Lung (tissue), 12 donors: ENCODE data around the gene CEBPE. TPM values are rescaled to one million over a fixed set of nuclear protein-coding genes. Genes with fewer than 3 reads are reported as not detected.

ENCODE experiments used
- ATAC-seq: fragments of 200-7000 bp; cut with Tn5 transposase; one replicate; pipeline ENCODE4 v1.9.1; 2020; ENCODE audit warnings: moderate number of reproducible peaks; ENCODE audit not compliant: insufficient read depth, low FRiP score
- DNase-seq, 3 donors: peaks; one replicate each; pipeline ENCODE4 v3.0.0-alpha.2; 2013 to 2017
- H3K27ac ChIP-seq, 2 donors: one replicate each; pipeline ENCODE4 v1.5.1; 2013; ENCODE audit warnings: mild to moderate bottlenecking in 2 of 2, moderate library complexity in 2 of 2, control low read depth in 1 of 2, inconsistent platforms in 1 of 2, low read depth in 1 of 2, low read length in 1 of 2
- H3K27me3 ChIP-seq, 3 donors: one replicate each; pipeline ENCODE4 v1.5.1; 2013; ENCODE audit warnings: low read length in 2 of 3; ENCODE audit not compliant: control insufficient read depth in 3 of 3, insufficient read depth in 3 of 3
- H3K36me3 ChIP-seq, 4 donors: one replicate each; pipeline ENCODE4 v1.5.1; 2013; ENCODE audit warnings: low read length in 4 of 4, mild to moderate bottlenecking in 1 of 4, moderate library complexity in 1 of 4; ENCODE audit not compliant: control insufficient read depth in 4 of 4, insufficient read depth in 4 of 4
- H3K4me1 ChIP-seq, 5 donors: one replicate each; pipeline ENCODE4 v1.5.1; 2013; ENCODE audit warnings: low read length in 5 of 5, mild to moderate bottlenecking in 2 of 5, moderate library complexity in 1 of 5; ENCODE audit not compliant: control insufficient read depth in 5 of 5, insufficient read depth in 5 of 5
- H3K4me3 ChIP-seq: one replicate; pipeline ENCODE4 v1.5.1; 2013; ENCODE audit warnings: mild to moderate bottlenecking, control low read depth, moderate library complexity
- H3K9ac ChIP-seq, 2 donors: one replicate each; pipeline ENCODE4 v1.5.1; 2013; ENCODE audit warnings: low read length in 2 of 2, control low read depth in 1 of 2; ENCODE audit not compliant: insufficient read depth in 1 of 2
- H3K9me3 ChIP-seq, 4 donors: one replicate each; pipeline ENCODE4 v1.5.1; 2013; ENCODE audit warnings: low read length in 3 of 4, mild to moderate bottlenecking in 1 of 4, moderate library complexity in 1 of 4; ENCODE audit not compliant: control insufficient read depth in 4 of 4, insufficient read depth in 3 of 4
- CTCF ChIP-seq: IDR thresholded peaks from 2 replicates; pipeline ENCODE4 v1.5.1; 2012; ENCODE audit warnings: mild to moderate bottlenecking; ENCODE audit errors: control extremely low read depth, extremely low read depth
- WGBS, 2 donors: extraction: QIAGEN DNeasy Blood & Tissue Kit; methylation state at CpG; one replicate each; pipeline ENCODE4 v1.1.7; 2013; 5-methylcytosine and 5-hydroxymethylcytosine counted together
- polyA plus RNA-seq, 2 donors: library from polyadenylated mRNA; stranded (reverse); fragments of 200-250 nt; gene quantifications; one replicate each; pipeline ENCODE4 v1.2.1, GENCODE V29; 2013
- total RNA-seq, 2 donors: library from RNA; depleted of rRNA in 1 of 2; stranded (reverse); fragments of >200 nt in 1 of 2; gene quantifications; one replicate each; pipeline ENCODE4 v1.2.1, GENCODE V29; 2014 to 2021
- donor health status: control.
- donor health status: control.
- donor health status: Bipolar disorder and iron deficiency.
- donor health status: healthy.
- donor health status: DM: yes; HTN: yes; CAD: no.

Gene CEBPE
- total and polyA plus RNA-seq, 4 donors = 0.16 to 3.5 (median 0.67) TPM; not detected in 1

- H3K27ac ChIP-seq = no peak overlapping the region
- no peak overlapping the region for H3K4me3 ChIP-seq
- no peak for ATAC-seq
- H3K9ac ChIP-seq = no peak overlapping the region
- no peaks in the 10 kb centered on the region for H3K27me3 ChIP-seq
- TF ChIP-seq CTCF = no peak
- peaks cover 5 to 39% (median 19%) of the 10 kb centered on the region in 5 donors for H3K4me1 ChIP-seq
- H3K36me3 ChIP-seq = peaks cover 0 to 36% (median 10%) of the 10 kb centered on the region in 4 donors
- H3K9me3 ChIP-seq = no peaks in the 10 kb centered on the region
- DNase-seq = no peak
- 96 to 100% methylated on average over 5 of the region's 5 CpGs for WGBS, 2 donors
Measured at GRCh38 chr14:23164949-23165348, 45.9 kb upstream of the CEBPE start.

- no peak for TF ChIP-seq CTCF
- Histone ChIP-seq H3K9ac (no peak overlapping the region), H3K27ac (peak overlapping the region in 1 of 2 donors; percentile 49), H3K36me3 (peaks cover 0 to 36% (median 10%) of the 10 kb centered on the region in 4 donors), H3K4me1 (peaks cover 5 to 46% (median 24%) of the 10 kb centered on the region in 5 donors), H3K9me3 (no peaks in the 10 kb centered on the region), H3K27me3 (no peaks in the 10 kb centered on the region), H3K4me3 (no peak overlapping the region)
- 60 to 78% methylated on average over 2 of the region's 2 CpGs for WGBS, 2 donors
- DNase-seq (no peak), ATAC-seq (peak; percentile 56)
Measured at GRCh38 chr14:23164250-23164649, 45.2 kb upstream of the CEBPE start.

GRCh38 chr14:23163830-23164229 is 44.8 kb upstream of the CEBPE start:
- H3K9me3 ChIP-seq = no peaks in the 10 kb centered on the region
- no peak for TF ChIP-seq CTCF
- peak overlapping the region in 1 of 2 donors; percentile 49 for H3K27ac ChIP-seq
- ATAC-seq (no peak), DNase-seq (no peak)
- 82 to 85% methylated on average over 2 of the region's 2 CpGs for WGBS, 2 donors
- H3K9ac ChIP-seq = no peak overlapping the region
- H3K4me1 ChIP-seq = peaks cover 5 to 49% (median 23%) of the 10 kb centered on the region in 5 donors
- H3K4me3 ChIP-seq = no peak overlapping the region
- H3K36me3 ChIP-seq = peaks cover 0 to 36% (median 10%) of the 10 kb centered on the region in 4 donors
- no peaks in the 10 kb centered on the region for H3K27me3 ChIP-seq

- WGBS, 2 donors = 42 to 66% methylated on average over 4 of the region's 4 CpGs
- no peak overlapping the region for H3K27ac ChIP-seq
- DNase-seq (no peak), ATAC-seq (no peak)
- no peaks in the 10 kb centered on the region for H3K9me3 ChIP-seq
- no peaks in the 10 kb centered on the region for H3K27me3 ChIP-seq
- peaks cover 0 to 48% (median 16%) of the 10 kb centered on the region in 5 donors for H3K4me1 ChIP-seq
- no peak for TF ChIP-seq CTCF
- H3K4me3 ChIP-seq = no peak overlapping the region
- H3K9ac ChIP-seq = no peak overlapping the region
- peaks cover 0 to 36% (median 10%) of the 10 kb centered on the region in 4 donors for H3K36me3 ChIP-seq
Measured at GRCh38 chr14:23162800-23163199, 43.7 kb upstream of the CEBPE start.
